ENCODE data around the gene FAM13C. TPM values are rescaled to one million over a fixed set of nuclear protein-coding genes. Genes with fewer than 3 reads are reported as not detected.
A peak's percentile ranks its signal among the peaks of the same experiment; 100 is the strongest.

FAM13C gene
- total RNA-seq, 6 donors from 2014 or later = 4.1 to 15.7 (median 8.9) TPM

GRCh38 chr10:59302381-59302780 lies 60.0 kb downstream of the FAM13C start:
- no peak overlapping the region for H3K4me3 ChIP-seq
- H3K36me3 ChIP-seq = no peaks in the 10 kb centered on the region
- no peaks in the 10 kb centered on the region for H3K4me1 ChIP-seq
- H3K27me3 ChIP-seq = no peaks in the 10 kb centered on the region
- ATAC-seq (ENCODE audit: low FRiP score in 2 of 2) = no peak
- H3K27ac ChIP-seq = no peak overlapping the region
- 68 to 70% methylated on average over 4 of the region's 4 CpGs for WGBS, 2 donors
- TF ChIP-seq CTCF (IDR thresholded peaks at IDR 0.05) (no peak), EP300 (IDR thresholded peaks at IDR 0.05) (no peak), POLR2A (IDR thresholded peaks at IDR 0.05) (no peak), POLR2AphosphoS5 (IDR thresholded peaks at IDR 0.05) (no peak)
- H3K9me3 ChIP-seq = no peaks in the 10 kb centered on the region
- DNase-seq = no peak

GRCh38 chr10:59301067-59301754 lies 61.1 kb downstream of the FAM13C start:
- H3K36me3 ChIP-seq = no peaks in the 10 kb centered on the region
- no peak for TF ChIP-seq POLR2A (IDR thresholded peaks at IDR 0.05)
- no peak for TF ChIP-seq POLR2AphosphoS5 (IDR thresholded peaks at IDR 0.05)
- TF ChIP-seq CTCF (IDR thresholded peaks at IDR 0.05) = no peak
- no peak for TF ChIP-seq EP300 (IDR thresholded peaks at IDR 0.05)
- 64 to 77% methylated on average over 6 of the region's 6 CpGs for WGBS, 2 donors
- ATAC-seq (ENCODE audit: low FRiP score in 2 of 2) (peak in 1 of 2 donors; percentile 40), DNase-seq (no peak)
- H3K4me3 ChIP-seq = no peak overlapping the region
- H3K9me3 ChIP-seq = no peaks in the 10 kb centered on the region
- no peaks in the 10 kb centered on the region for H3K27me3 ChIP-seq
- no peak overlapping the region for H3K27ac ChIP-seq
- H3K4me1 ChIP-seq = no peaks in the 10 kb centered on the region

GRCh38 chr10:59300386-59300785 lies 62.0 kb downstream of the FAM13C start:
- H3K4me1 ChIP-seq = no peaks in the 10 kb centered on the region
- WGBS, 2 donors = 58 to 91% methylated on average over 1 of the region's 1 CpG
- H3K27ac ChIP-seq = no peak overlapping the region
- TF ChIP-seq POLR2AphosphoS5 (IDR thresholded peaks at IDR 0.05) = no peak
- TF ChIP-seq CTCF (IDR thresholded peaks at IDR 0.05) = no peak
- no peak for TF ChIP-seq POLR2A (IDR thresholded peaks at IDR 0.05)
- no peak for TF ChIP-seq EP300 (IDR thresholded peaks at IDR 0.05)
- no peak overlapping the region for H3K4me3 ChIP-seq
- H3K27me3 ChIP-seq = no peaks in the 10 kb centered on the region
- H3K36me3 ChIP-seq = no peaks in the 10 kb centered on the region
- ATAC-seq (ENCODE audit: low FRiP score in 2 of 2) (no peak), DNase-seq (no peak)
- H3K9me3 ChIP-seq = no peaks in the 10 kb centered on the region

GRCh38 chr10:59299933-59300332 lies 62.4 kb downstream of the FAM13C start:
- no peak for TF ChIP-seq POLR2A (IDR thresholded peaks at IDR 0.05)
- TF ChIP-seq EP300 (IDR thresholded peaks at IDR 0.05) = no peak
- no peak for TF ChIP-seq POLR2AphosphoS5 (IDR thresholded peaks at IDR 0.05)
- TF ChIP-seq CTCF (IDR thresholded peaks at IDR 0.05) = no peak
- whole genome bisulfite sequencing, 2 donors = 75 to 88% methylated on average over 5 of the region's 5 CpGs

GRCh38 chr10:59290448-59290847 lies 71.9 kb downstream of the FAM13C start:
- Histone ChIP-seq H3K4me1 (no peaks in the 10 kb centered on the region), H3K27ac (no peak overlapping the region), H3K4me3 (no peak overlapping the region), H3K27me3 (no peaks in the 10 kb centered on the region), H3K36me3 (no peaks in the 10 kb centered on the region), H3K9me3 (no peaks in the 10 kb centered on the region)
- ATAC-seq (ENCODE audit: low FRiP score in 2 of 2) (no peak), DNase-seq (no peak)
- 81 to 86% methylated on average over 4 of the region's 4 CpGs for WGBS, 2 donors
- TF ChIP-seq POLR2AphosphoS5 (IDR thresholded peaks at IDR 0.05) (no peak), POLR2A (IDR thresholded peaks at IDR 0.05) (no peak), CTCF (IDR thresholded peaks at IDR 0.05) (no peak), EP300 (IDR thresholded peaks at IDR 0.05) (no peak)

More at GRCh38 chr10:59299933-59300332, 62.4 kb downstream of the FAM13C start:
- DNase-seq (no peak), ATAC-seq (ENCODE audit: low FRiP score in 2 of 2) (no peak)
- Histone ChIP-seq H3K27ac (no peak overlapping the region), H3K36me3 (no peaks in the 10 kb centered on the region), H3K4me3 (no peak overlapping the region), H3K4me1 (no peaks in the 10 kb centered on the region), H3K27me3 (no peaks in the 10 kb centered on the region), H3K9me3 (no peaks in the 10 kb centered on the region)
